ENCODE results near the gene C20orf141.
"Not testable (repeated sequence)": the region's sequence is repeated elsewhere in the genome, so short reads cannot be mapped to it uniquely, and the experiment has no call there.

C20orf141 gene

GRCh38 chr20:2799688-2800520 is 14.9 kb upstream of the C20orf141 start:
- DNase-seq: no peak

- no peak for DNase-seq
Observed at GRCh38 chr20:2800521-2801285, 14.1 kb upstream of the C20orf141 start, which contains the start of gene CPXM1. TSS of gene CPXM1 (minus strand) at chr20:2800627. CDS start at chr20:2800572, 55 bp downstream.

- no peak for DNase-seq
Observed at GRCh38 chr20:2801286-2801728, 13.5 kb upstream of the C20orf141 start.

DNA sequence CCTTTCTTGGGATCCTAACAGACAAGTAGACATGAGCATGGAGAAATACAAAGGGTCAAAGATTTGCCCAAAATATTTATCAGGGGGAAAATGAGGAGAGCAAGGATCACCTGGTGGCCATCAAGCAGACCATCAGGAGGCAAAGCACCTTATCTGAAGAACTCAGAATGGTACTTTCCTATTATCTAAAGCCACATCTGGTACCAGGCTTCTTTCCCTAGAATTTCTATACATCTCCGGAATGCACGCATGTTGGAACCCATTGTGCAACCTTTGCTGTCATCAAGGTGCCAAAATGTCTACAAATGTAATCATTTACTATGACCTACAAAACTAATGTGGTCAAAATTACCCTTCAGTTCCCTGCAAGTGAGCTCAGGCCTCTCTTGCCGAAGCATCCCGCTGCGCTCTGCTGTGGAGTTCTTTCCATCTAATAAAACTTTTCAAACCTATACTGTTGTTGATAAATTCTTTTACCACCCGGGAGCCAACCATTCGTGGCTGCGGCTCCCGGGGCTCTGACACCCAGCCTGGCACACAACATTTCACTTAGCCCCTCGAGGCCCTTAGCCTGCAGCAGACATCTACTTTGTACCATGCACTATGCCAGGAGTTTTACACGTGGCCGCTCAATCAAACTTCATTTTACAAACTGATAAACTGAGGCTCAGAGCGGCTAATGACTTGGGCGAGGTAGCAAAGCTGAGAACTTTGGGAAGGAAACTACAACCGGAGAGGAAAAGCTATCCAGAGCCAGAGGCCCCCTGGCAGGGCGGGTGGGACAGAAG is 10.6 kb upstream of the C20orf141 start:
- no peak for DNase-seq

DNA sequence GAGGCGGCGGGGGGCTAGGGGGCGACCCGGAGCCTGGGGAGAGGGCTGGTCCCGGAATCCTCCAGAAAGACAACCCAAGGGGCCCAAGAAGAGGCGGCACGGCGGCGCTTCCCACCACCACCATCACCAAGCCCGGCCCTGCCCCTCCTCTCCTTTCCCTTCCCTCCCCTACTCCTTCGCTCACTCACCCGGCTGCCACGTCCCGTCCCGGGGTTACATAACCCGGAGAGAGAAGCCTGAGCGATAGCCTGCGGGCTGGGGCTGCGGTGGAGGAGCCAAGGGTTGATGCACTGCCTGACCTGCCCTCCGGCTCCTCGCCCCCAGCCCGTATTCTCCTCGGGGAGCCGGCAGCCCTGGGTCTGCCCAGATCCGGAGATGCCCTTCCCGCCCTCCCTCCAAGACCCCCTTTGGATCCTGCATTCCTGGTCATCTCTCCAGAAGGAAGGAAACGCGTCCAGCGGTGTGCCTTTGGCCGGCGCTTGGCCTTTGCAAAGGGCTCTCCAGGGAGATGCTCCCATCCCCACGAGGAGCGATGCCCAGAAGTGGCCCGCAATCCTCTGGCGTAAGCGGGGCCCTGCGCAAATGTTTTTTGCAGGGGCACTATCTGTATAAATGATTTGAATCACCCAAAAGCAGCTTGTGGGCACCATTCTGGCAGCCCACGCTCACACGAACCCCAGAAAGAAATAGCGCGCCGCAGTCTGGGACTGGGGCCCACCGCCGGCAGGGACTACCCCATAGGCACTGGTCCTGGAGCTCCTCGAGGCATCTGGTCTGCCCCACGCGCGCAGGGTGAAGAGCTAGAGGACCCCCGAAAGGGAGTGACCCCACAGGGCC is 9.7 kb upstream of the C20orf141 start:
- DNase-seq: no peak

DNA sequence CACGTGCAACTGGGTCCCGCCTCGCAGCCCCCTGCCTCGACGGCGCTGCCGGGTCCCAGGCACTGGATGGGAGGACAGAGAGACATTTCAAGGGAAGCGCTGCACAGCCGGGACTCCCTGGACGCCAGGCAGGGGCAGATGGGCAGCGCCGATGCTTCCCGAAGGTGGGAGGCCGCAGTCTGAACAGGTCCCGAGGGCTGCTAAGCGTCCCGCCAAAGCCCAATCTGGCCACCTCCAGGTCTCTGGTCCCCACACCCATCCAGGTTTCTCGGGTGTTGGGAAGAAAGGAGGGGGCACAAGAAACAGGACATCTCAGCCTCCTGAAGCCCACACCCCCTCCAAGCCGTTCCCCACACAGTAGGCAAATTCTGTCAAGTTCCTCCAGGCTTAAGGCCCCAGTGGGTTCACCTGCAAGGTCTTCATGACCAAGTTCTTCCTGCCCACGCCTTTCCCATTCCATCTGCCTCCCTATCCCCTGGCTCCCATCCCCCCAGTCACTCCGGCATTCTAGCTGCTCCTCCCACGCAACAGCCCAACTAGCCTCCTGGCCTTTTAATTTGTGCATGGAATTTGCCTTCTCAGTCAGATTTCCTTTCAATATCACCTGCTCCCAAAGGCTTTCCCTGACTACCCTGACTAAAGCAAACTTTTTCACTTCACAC is 9.0 kb upstream of the C20orf141 start:
- DNase-seq: no peak

- no peak for DNase-seq
Observed at GRCh38 chr20:2806351-2806701, 8.5 kb upstream of the C20orf141 start.

DNA sequence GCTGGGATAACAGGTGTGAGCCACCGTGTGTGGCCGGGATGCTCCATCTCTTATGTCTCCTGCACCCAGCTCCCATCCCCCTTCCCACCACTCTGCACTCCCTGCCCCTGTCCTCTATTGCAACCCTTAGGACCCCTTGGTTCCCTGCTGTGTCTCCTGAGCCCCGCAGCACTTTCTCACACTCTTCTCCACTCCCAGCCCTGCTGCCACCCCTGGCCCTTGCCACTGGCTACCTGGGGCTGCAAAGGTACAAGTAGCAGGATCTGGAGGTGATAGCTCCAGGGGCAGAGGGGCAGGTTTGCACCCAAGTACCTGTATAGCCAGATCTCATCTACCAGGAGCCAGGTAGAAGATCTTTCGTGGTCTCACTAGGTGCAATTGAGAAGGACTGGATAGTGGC is 7.8 kb upstream of the C20orf141 start:
- no peak for DNase-seq

DNA sequence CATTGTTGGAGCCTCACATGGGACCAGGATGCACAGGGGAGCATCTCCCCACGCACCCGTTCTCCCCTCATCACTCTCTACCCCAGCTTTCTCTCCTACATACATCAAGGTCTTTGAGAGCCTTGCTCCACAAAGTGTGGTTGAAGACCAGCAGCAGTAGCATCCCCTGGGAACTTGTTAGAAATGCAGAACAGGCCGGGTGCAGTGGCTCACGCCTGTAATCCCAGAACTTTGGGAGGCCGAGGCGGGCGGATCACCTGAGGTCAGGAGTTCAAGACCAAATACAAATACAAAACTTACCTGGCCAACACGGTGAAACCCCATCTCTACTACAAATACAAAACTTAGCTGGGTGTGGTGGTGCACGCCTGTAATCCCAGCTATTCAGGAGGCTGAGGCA is 6.9 kb upstream of the C20orf141 start:
- not testable (repeated sequence) for DNase-seq

DNA sequence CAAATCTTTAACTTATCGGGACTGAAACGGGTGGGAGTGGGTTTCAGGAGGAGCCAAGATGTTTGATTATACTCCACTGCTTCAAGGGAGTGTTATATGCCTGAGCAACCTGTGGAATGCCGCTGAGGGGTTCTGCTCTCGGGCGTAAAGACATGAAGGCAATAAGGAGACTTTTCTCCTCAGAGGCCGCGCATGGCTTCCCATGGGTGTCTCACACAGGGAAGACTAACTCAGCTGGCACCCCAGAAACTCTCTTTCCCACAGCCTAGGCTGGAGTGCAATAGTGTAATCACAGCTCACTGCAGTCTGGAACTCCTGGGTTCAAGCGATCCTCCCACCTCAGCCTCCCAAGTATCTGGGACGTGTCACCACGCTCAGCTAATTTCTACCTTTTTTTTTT is 5.1 kb upstream of the C20orf141 start:
- no peak for DNase-seq

DNA sequence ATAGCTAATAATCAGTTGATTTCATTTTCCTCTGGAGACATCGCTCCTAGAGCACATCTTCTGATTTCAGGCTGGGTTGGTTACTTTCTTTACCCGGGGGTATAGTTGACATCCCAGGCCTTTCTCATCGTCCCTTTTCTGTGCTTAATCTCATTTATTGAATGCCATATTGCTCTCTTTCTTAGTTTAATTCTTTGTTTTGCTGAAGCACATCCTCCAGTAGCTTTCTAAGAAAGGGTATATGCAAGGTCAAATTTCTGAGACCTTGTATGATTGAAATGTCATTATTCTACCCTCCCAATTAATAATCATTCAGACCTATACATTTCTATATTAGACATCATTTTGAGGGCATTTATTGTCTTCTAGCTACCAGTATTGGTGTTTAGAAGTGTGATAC is 2.6 kb upstream of the C20orf141 start:
- no peak for DNase-seq

GRCh38 chr20:2814076-2814475 is 711 bp upstream of the C20orf141 start:
- no peak for DNase-seq

GRCh38 chr20:2815242-2815900 is 584 bp downstream of the C20orf141 start:
- no peak for DNase-seq

GRCh38 chr20:2816030-2816582 is 1.3 kb downstream of the C20orf141 start, which contains the start of gene TMEM239:
TSS of gene TMEM239 (plus strand) at chr20:2816364. CDS start at chr20:2816555, 191 bp downstream.
- DNase-seq: no peak

GRCh38 chr20:2816583-2817340 is 2.0 kb downstream of the C20orf141 start:
- no peak for DNase-seq

DNA sequence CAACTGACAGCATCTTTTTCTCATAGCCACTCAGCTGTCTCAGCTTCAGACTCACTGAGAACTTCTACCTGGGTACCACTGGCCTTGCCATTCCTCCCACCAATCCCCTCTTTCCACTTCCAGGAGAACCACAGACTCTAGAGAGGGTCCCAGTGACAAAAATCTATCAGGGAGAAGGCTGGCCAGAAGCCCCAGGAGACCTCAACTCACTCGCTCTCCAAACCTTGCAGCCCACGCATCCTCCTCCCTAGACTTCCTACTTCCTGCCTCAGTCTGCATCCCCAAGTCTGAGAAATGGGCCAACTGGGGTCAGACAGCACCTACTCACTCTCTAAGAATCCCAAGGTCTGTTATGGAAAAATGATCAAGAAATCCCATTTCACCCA is 2.5 kb downstream of the C20orf141 start:
- DNase-seq: no peak

- DNase-seq: no peak
Observed at GRCh38 chr20:2817891-2818595, 3.3 kb downstream of the C20orf141 start.

GRCh38 chr20:2820084-2820895 is 5.5 kb downstream of the C20orf141 start:
- DNase-seq: no peak

All from NCI-H526 treated with DMSO at 0.1 percent for 48 hours (cell line).